ENCODE data around the gene ZYG11A.

Gene ZYG11A

DNA sequence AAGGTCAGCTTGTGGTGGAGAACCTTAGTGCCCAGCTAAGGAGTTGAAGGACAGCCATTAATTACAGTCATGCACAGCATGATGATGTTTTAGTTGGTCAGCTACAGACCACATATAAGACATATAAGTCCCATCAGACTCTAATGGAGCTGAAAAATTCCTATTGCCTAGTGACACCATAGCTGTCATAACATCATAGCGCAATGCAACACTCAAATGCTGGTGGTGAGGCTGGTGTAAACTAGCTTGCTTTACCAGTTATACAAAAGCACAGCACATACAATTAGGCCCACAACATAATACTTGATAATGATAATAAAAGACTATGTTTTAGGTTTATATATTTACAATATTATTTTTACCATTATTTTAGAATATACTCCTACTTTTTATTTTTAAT is 75.0 kb downstream of the ZYG11A start:
- no peak for DNase-seq (ENCODE audit: low read depth in 2 of 2)

DNA sequence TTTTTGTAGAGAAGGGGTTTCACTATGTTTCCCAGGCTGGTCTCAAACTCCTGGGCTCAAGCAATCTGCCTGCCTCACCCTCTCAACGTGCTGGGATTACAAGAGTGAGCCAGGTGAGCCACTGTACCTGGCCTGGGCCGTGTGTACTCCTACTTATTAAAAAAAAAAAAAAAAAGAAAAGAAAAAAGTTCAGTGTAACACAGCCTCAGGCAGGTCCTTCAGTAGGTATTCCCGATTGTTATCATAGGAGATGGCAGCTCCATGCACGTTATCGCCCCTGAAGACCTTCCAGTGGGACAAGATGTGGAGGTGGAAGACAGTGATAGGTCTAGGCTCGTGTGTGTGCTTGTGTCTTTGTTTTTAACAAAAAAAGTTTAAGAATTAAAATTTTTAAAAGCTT is 75.6 kb downstream of the ZYG11A start:
- no peak for DNase-seq (ENCODE audit: low read depth in 2 of 2)

DNA sequence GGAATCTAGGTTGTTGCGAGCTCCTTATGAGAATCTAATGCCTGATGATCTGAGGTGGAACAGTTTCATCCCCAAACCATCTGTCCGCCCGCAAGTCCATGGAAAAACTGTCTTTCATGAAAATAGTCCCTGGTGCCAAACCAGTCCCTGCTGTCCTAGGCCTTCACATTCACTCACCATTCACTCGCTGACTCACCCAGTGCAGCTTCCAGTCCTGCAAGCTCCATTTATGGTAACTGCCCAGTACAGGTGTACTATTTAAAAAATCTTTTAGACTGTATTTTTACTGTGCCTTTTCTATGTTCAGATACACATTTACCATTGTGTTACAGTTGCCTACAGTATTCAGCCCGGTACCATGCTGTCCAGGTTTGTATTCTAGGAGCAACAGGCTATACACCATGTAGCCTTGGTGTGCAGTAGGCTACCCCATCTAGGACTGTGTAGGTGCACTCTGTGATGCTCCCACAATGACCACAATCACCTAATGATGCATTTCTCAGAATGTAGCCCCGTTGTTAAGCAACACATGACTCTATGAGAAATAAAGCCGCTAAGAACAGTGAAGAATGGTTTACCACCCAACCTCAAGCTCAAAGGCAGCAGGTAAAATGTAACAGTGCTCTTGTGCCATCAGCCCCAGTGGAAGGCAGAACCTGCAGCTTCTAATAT is 76.6 kb downstream of the ZYG11A start:
- no peak for DNase-seq (ENCODE audit: low read depth in 2 of 2)

DNA sequence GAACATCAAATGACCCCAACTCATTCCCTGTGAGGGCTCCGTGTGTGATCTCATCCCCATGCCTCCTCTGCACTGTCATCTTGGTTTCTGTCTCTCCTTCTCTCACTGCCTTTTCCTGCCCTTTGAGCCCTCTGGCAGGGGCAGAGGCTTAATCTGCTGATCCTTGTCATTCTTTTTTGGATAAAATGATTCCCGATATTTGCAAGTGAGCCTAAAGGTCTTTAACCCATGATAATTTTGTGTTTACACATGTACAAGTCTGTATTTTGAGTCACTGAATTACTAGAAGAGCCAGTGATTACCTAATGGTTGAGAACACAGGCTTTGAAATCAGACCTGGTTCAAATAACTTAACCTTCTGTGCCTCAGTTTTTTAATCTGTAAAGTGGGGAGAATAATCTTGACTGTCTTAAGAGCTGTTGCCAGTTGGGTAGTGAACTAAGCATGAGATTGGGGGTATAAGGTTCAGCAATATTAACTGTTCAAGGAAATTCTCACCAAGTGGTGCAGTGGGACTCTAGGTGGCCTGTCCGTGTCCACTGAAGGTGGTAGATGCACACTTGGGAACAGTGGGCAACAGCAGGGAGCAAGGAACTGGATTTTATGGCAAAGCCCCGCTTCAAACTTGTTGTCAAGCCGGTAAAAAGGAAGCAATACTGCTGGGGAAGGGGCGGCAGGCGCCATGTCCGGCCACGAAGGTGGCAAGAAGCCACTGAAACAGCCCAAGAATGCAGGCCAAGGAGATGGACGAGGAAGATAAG is 77.3 kb downstream of the ZYG11A start:
- no peak for DNase-seq (ENCODE audit: low read depth in 2 of 2)

DNA sequence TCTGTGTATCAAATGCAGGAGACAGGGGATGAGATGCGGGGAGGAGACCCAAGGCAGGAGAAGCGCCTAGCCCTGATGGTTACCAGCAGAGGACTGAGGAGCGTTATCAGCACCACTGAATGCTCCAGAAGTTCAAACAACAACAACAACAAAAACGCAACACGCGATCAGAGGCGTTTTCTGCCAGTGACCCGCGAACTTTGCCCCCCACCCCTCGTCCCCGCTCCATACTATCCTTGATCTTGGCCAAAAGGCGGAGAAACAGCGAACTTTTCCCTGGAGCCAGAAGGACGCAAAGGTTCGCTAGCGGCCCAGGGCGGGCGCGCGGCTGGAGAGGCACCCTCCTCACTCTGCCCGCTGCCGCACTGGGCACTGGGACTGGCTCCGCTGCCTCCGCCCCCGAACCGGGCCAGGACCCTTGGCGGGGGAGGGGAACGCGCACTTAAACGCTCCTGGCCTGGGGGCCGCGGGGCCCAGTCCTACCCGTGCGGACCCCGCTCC is 78.3 kb downstream of the ZYG11A start:
- DNase-seq (ENCODE audit: low read depth in 2 of 2): no peak

DNA sequence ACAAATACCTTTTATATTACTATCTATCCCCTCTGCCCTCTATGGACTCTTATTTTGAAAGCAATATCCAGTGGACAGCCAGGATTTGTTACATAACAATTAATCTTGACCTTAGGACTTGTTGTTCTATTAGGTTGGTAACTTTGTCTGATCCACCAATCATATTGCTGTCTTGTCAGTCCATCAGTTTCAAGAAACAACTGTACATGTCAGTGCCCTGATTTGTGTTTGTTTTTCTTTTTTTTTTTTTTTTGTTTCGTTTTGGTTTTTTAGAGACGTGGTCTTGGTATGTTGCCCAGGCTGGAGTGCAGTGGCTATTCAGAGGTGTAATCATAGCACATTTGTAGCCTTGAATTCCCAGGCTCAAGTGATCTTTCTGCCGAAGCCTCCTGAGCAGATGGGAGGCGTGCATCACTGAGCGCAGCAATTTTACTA is 83.0 kb downstream of the ZYG11A start:
- DNase-seq (ENCODE audit: low read depth in 2 of 2): no peak

DNA sequence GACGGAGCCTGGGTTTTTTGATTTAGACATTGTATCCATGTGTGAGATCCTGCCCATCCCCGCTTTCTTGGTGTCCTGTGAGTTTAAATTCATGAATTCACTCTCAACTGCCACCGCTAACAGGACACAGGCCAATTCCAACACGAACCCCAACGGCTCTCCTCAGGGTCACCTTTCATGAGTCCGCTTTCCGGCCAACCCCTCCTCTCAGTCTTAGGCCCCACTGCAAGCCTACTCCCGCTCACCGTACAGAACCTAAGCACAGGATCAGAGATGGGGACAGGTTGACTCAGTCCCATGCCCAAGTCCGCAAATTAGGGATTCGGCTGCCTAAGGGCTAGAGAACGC is 84.3 kb downstream of the ZYG11A start:
- no peak for DNase-seq (ENCODE audit: low read depth in 2 of 2)

DNA sequence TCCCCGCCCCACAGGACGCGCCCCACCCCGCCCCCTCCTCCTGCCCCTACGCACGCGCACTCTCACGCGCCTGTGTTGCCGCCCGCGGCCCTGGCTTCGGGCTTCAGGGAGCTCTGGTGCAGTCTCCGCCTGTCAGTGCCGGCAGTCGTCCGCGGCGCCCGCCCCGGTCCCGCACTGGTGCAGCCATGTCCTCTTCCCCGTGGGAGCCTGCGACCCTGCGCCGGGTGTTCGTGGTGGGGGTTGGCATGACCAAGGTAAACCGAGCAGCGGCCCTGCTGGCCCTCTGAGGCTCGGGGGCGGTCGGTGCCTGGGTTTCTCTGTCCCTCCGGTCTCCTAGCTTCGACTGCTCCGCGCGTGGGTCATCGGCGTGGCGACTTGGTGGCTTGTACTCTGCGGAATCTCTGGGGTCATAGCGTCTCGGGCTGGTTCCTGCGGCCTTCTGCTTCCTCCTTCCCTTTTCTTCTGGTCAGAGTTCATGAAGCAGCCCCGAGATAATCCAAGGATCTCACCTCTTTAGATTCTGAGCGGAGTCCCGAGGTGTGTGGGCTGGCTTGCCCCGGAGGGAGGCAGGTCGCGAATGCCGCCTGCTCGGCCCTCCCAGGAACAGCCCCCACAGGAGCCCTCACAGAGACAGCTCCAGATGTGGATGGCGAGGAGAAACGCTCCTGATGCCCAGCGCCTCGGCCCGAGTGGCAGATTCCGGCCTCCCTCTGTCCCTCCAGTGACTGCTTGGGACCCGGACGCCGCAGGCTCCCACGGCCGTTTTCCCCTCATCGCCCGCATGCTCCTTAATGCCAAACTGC is 84.9 kb downstream of the ZYG11A start, which contains the start of gene SCP2:
Gene SCP2, plus strand, starts transcription at position 65 of the 803 bp plus-strand sequence. Its CDS starts 121 bp downstream, at position 186.
- peak; percentile 24 to 45 for DNase-seq (ENCODE audit: low read depth in 2 of 2)

DNA sequence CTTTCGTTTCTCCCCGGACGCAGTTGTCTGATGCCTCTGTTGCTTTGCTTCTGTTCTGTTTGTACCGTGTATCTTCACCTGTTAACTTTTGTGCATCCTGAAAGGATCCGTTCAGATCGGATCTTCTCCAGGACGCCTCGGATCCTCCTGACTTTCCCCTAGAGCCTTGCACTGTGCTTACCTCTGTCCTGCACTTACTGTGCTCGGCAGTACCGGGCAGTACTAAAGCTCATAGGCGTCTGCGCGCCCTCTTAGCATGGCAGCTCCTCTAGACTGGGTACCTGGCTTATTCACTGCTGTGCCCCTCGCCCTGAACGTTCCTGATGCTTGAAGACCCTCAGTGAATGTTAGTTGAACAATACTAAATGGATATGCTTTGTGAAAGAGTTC is 85.5 kb downstream of the ZYG11A start:
- no peak for DNase-seq (ENCODE audit: low read depth in 2 of 2)

DNA sequence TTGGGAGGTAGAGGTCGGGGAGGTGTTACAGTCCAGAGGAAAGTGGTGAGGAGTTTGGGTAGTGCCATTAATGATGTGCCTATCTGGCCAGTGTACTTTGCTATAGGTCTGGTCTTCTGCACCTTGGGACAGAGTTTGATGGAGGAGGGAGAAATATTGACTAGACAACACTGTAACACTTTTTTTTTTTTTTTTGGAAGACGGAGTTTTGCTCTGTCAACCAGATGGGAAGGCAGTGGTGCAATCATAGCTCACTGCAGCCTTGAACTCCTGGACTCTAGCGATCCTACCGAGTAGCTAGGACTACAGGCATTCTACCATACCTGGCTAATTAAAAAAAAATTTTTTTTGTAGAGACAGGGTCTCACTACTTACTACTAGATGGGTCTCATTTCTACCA is 86.5 kb downstream of the ZYG11A start:
- no peak for DNase-seq (ENCODE audit: low read depth in 2 of 2)

DNA sequence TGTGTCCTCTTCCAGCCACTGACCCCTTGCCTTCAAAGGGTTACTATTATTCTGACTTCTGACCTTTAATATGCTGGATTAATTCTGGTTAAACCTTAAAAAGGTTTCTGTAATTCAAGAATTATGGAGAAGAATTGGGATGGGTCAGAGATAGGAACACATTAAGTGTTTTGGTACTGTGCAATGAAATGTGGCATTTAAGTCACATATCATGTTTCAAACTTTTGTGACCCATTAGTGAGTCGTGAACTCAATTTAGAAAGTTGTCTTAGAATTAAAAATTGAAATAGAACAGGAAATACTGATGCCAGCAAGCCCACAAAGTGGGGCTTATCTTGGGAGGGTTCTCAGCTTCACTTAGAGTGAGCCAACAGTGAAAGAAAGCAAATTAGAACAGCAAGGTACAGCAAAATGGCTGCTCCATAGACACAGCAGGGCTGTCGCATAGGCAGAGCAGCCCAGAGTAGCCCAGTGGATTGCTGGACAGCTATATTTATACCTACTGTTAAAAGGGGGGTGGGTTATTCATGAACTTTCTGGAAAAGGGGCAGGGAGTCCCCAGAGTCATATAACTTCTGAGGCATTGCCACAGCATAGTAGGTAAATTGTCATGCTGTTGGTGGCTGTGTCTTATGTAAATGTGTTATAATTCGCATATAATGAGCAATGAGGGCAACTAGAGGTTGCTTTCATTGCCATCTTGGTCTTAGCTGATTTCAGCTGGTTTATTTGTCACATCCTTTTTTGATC is 95.0 kb downstream of the ZYG11A start:
- DNase-seq (ENCODE audit: low read depth in 2 of 2): no peak

DNA sequence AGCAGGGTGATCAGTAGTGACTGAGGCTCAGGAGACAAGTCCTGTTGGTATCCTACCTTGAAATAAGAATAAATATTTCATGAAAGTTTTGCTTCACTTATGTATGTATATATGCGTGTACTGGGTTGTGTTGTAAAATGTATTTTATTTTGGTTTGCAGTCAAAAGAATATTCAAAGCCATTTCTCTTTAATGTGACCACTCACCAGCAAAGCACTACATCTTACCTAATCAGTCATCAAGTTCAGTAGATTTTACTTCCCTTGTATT is 95.6 kb downstream of the ZYG11A start:
- no peak for DNase-seq (ENCODE audit: low read depth in 2 of 2)

DNA sequence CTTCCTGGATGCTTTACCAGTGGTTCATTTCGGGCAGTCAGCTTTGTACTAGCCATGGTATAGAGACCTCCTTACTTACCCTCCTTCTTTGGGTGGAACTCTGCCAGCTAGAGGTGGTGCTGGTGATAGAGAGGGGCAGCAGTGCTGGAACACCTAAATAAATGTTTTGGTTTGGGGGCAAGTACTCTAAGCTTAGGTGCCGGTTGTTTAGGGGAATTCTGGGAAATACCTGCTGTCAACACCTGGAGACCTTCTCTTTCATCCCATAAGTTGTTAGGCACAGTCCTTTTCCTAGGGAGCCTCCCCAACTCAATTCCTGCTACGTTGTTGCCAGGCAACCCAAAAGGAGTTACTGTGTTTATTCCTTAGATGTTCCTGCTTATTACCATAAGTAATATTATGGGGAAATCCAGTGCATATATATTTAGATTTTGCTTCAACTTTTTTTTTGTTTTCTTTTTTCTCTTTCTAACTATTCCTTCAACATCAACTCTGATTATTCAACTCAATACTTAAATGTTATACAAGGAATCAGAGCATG is 101.4 kb downstream of the ZYG11A start:
- DNase-seq (ENCODE audit: low read depth in 2 of 2): no peak

DNA sequence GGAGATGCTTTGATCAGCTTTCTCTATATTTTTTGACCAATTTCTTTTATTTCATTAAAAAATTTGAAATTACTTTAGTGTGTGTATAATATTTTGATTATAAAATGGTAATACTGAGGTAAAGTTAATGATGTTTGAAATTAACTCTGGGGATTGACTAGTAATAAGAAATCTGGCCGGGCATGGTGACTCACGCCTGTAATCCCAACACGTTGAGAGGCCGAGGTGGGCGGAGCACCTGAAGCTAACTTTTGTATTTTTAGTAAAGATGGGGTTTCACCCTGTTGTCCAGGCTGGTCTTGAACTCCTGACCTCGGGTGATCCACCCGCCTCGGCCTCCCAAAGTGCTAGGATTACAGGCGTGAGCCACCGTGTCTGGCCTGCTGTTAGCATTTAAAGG is 102.0 kb downstream of the ZYG11A start:
- DNase-seq (ENCODE audit: low read depth in 2 of 2): no peak

Data from fibroblast of skin of left quadriceps (primary cell).